Small intestine (tissue), 7 donors: Measurements from ENCODE around the gene SPDYE5. TPM values are rescaled to one million over a fixed set of nuclear protein-coding genes. Genes with fewer than 3 reads are reported as not detected.

ENCODE experiments used
- DNase-seq, 2 donors: peaks; one replicate each; pipeline versions ENCODE4 v3.0.0 to v3.0.0-alpha.2; 2013
- FAIRE-seq: peaks from 2 replicates; lab custom pipeline; 2012; peaks lifted over from hg19 to GRCh38; lab: Jason Lieb, UNC
- H3K27ac ChIP-seq, 3 donors: one replicate each; pipeline ENCODE4 v1.5.1; 2013; ENCODE audit warnings: low read length in 2 of 3, mild to moderate bottlenecking in 2 of 3, control low read depth in 1 of 3, inconsistent platforms in 1 of 3, low read depth in 1 of 3, moderate library complexity in 1 of 3
- H3K27me3 ChIP-seq, 3 donors: one replicate each; pipeline ENCODE4 v1.6.1; 2013; ENCODE audit warnings: low read length in 3 of 3, inconsistent platforms in 1 of 3; ENCODE audit not compliant: control insufficient read depth in 3 of 3, insufficient read depth in 3 of 3
- H3K36me3 ChIP-seq, 3 donors: one replicate each; pipeline ENCODE4 v1.6.1; 2013; ENCODE audit warnings: low read length in 3 of 3, inconsistent platforms in 1 of 3, low read depth in 1 of 3, mild to moderate bottlenecking in 1 of 3, moderate library complexity in 1 of 3; ENCODE audit not compliant: control insufficient read depth in 3 of 3, insufficient read depth in 2 of 3
- H3K4me1 ChIP-seq, 3 donors: one replicate each; pipeline ENCODE4 v1.6.1; 2013; ENCODE audit warnings: low read length in 2 of 3, inconsistent platforms in 1 of 3, low read depth in 1 of 3, mild to moderate bottlenecking in 1 of 3, moderate library complexity in 1 of 3; ENCODE audit not compliant: control insufficient read depth in 3 of 3, insufficient read depth in 2 of 3
- H3K4me3 ChIP-seq, 3 donors: one replicate each; pipeline ENCODE4 v1.5.1; 2013; ENCODE audit warnings: low read length in 3 of 3, control low read depth in 1 of 3, inconsistent platforms in 1 of 3, low read depth in 1 of 3, mild to moderate bottlenecking in 1 of 3, moderate library complexity in 1 of 3
- H3K9me3 ChIP-seq, 2 donors: one replicate each; pipeline ENCODE4 v1.6.1; 2013; ENCODE audit warnings: low read depth in 1 of 2, low read length in 1 of 2; ENCODE audit not compliant: control insufficient read depth in 2 of 2, insufficient read depth in 1 of 2
- WGBS, 3 donors: extraction: QIAGEN DNeasy Blood & Tissue Kit; methylation state at CpG; one replicate each; pipeline ENCODE4 v1.1.7; 2013; 5-methylcytosine and 5-hydroxymethylcytosine counted together
- polyA plus RNA-seq, 4 donors: library from polyadenylated mRNA; stranded (reverse) in 3 of 4; unstranded in 1 of 4; fragments of 200-250 nt in 3 of 4; fragments of 120-200 nt in 1 of 4; gene quantifications; one replicate each; pipeline versions ENCODE4 v1.2.1 to v1.2.3, GENCODE V29; 2013
- donor health status: healthy with polysubstance abuse.
- donor health status: control.
- donor health status: control.
- donor health status: Bipolar disorder and iron deficiency.
- donor health status: healthy.

Gene SPDYE5
- polyA plus RNA-seq, 4 donors, result 1.9 TPM; not detected in 3

DNA sequence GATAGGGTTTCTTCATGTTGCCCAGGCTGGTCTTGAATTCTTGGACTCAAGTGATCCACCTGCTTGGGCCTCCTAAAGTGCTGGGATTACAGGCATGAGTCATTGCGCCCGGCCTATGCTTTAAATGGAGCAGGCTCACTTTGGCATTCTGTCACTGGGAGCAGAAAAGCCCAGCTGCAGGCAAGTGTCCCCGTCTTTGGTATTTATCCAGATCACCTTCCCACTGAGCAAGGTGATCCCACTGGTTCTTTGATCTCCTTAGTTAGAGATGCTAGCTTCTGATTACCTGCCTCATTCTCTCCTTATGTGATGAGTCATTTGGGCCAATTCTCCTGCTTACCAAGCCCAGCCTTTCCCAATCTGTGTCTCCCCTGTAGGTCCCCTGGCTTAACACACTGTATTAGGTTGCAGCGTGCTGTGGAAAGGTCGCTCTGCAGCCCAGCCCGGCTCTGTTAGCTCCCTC lies 39.3 kb downstream of the SPDYE5 start:
- H3K27ac ChIP-seq, result no peak overlapping the region
- no peak overlapping the region for H3K4me3 ChIP-seq
- WGBS, 3 donors, result 70 to 76% (median 73%) methylated on average over 6 of the region's 6 CpGs
- H3K9me3 ChIP-seq, result no peaks in the 10 kb centered on the region
- peaks cover 0 to 3% (median 0%) of the 10 kb centered on the region in 3 donors for H3K36me3 ChIP-seq
- DNase-seq, result no peak
- H3K4me1 ChIP-seq, result peaks cover 0 to 1% (median 0%) of the 10 kb centered on the region in 3 donors
- H3K27me3 ChIP-seq, result no peaks in the 10 kb centered on the region
- no peak for FAIRE-seq

DNA sequence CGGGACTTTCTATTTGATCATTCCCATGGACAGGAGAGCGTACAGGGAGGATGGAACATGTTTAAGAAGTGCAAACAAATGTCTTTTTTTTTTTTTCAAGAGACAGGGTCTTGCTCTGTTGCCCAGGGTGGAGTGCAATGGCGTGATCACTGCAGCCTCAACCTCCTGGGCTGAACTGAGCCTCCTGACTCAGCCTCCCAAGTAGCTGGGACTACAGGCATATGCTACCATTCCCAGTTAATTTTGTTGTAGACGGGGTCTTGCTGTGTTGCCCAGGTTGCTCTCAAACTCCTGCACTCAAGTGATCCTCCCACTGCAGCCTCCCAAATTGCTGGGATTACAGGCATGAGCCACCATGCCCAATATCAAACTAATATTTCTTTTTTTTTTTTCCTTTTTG lies 40.5 kb downstream of the SPDYE5 start:
- FAIRE-seq (no peak), DNase-seq (no peak)
- no peaks in the 10 kb centered on the region for H3K9me3 ChIP-seq
- H3K27me3 ChIP-seq, result no peaks in the 10 kb centered on the region
- no peak overlapping the region for H3K27ac ChIP-seq
- H3K36me3 ChIP-seq, result peaks cover 0 to 7% (median 0%) of the 10 kb centered on the region in 3 donors
- WGBS, 3 donors, result 89 to 96% (median 94%) methylated on average over 4 of the region's 4 CpGs
- no peak overlapping the region for H3K4me3 ChIP-seq
- no peaks in the 10 kb centered on the region for H3K4me1 ChIP-seq

DNA sequence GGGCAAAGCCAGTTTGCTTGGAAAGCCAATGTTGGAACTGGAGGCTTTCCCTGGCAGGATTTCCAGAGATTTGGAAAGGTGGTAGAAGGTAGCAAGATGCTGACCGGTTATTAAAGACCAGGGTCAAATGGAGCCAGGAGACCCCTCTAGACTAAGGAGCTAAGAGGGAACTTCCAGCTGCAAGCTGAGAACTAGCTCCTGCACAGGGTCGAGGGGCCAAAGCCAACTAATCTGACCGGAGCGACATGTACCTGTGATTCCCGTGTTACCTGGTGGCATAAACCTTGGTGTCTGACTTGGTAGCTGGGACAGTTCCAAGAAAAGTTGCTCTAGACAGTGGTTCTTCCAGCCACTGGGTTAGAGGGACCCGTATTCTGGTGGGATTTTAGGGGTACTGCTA lies 41.8 kb downstream of the SPDYE5 start:
- Histone ChIP-seq H3K27me3 (no peaks in the 10 kb centered on the region), H3K9me3 (no peaks in the 10 kb centered on the region), H3K4me3 (no peak overlapping the region), H3K4me1 (no peaks in the 10 kb centered on the region), H3K36me3 (peaks cover 0 to 13% (median 0%) of the 10 kb centered on the region in 3 donors), H3K27ac (no peak overlapping the region)
- WGBS, 3 donors, result 88 to 95% (median 91%) methylated on average over 6 of the region's 6 CpGs
- DNase-seq, result no peak
- no peak for FAIRE-seq

DNA sequence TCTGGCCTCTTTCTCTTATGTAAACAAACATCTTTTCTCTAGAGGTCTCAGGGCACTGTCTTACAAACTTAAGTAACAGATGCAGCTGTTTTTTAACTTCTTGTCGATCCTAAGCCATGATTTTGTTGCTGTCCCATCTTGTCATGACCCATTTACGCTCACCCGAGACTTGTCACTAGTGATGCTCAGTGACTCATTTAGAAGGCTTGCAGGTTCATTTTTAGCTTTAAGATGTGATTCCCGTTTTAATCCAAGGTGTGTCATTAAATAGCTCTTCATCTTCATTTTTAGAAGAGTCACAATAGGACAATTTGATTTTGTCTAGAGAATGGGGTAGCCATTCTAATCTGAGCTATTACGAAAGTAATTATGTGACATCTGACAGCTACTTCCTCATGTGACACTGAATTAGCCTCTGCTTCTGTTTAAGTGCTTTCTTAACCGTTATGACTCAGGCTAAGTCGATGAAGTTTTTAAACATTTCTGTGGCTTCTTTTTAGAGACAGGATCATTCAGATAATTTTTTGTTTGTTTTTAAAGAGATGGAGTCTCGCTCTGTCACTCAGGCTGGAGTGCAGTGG lies 42.7 kb downstream of the SPDYE5 start:
- 54 to 60% (median 56%) methylated on average over 8 of the region's 8 CpGs for WGBS, 3 donors
- no peaks in the 10 kb centered on the region for H3K9me3 ChIP-seq
- H3K27me3 ChIP-seq, result no peaks in the 10 kb centered on the region
- no peaks in the 10 kb centered on the region for H3K4me1 ChIP-seq
- no peak for FAIRE-seq
- H3K36me3 ChIP-seq, result peaks cover 0 to 15% (median 0%) of the 10 kb centered on the region in 3 donors
- no peak overlapping the region for H3K4me3 ChIP-seq
- H3K27ac ChIP-seq, result no peak overlapping the region
- no peak for DNase-seq

DNA sequence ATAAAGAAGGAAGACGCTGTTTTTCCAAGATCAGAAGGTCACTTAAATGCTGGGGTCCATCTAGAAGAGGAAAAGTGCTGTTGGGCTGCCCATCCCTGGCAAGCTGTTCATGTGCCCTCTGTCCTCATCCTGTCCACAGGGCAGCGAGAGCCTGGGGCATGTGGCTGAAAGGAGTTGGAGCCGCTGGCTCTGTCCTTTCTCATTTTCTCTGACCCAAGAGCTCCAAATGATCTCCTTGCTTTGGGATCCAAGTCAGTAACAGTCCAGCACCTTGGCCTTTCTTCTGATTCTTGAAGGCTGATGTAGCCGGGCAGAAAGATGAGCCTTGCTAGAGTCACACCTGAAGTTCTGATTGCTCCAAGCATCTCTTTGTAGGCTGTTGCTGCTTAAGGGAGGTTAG lies 44.4 kb downstream of the SPDYE5 start:
- no peak for FAIRE-seq
- H3K4me3 ChIP-seq, result no peak overlapping the region
- 95 to 99% (median 96%) methylated on average over 4 of the region's 4 CpGs for WGBS, 3 donors
- H3K27me3 ChIP-seq, result no peaks in the 10 kb centered on the region
- no peak for DNase-seq
- no peaks in the 10 kb centered on the region for H3K4me1 ChIP-seq
- no peak overlapping the region for H3K27ac ChIP-seq
- H3K9me3 ChIP-seq, result no peaks in the 10 kb centered on the region
- peaks cover 0 to 15% (median 0%) of the 10 kb centered on the region in 3 donors for H3K36me3 ChIP-seq

DNA sequence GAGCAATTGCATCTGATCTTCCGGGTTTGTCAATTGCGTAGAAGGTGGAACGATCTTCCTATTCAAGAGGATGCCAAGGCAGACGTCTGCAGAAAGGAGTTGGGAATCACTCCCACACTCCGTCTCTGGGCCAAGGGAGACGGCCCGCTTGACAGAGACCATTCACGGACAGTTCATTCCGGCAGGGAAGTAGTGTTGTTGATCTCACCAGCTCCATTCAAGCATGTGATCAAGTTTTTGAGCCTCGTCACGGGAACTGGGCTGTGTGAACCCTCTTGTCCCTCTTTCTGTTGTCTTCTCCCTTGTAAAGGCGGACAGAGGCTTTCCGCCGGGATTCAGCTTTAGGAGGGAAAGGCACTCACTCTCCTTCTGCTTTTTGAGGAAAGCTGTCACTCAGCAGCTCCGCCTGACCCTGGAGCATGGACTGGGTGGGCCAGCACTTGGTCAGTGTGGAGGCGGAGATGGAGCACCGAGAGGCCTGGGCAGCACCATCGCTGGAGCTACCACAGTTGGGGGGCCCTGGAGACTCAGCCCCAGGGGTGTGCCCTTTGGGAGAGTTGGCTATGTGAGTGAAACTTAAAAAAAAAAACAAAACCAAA lies 44.9 kb downstream of the SPDYE5 start:
- no peaks in the 10 kb centered on the region for H3K27me3 ChIP-seq
- 87 to 91% (median 89%) methylated on average over 18 of the region's 18 CpGs for WGBS, 3 donors
- H3K36me3 ChIP-seq, result peaks cover 0 to 15% (median 0%) of the 10 kb centered on the region in 3 donors
- H3K4me1 ChIP-seq, result no peaks in the 10 kb centered on the region
- FAIRE-seq, result no peak
- H3K9me3 ChIP-seq, result no peaks in the 10 kb centered on the region
- no peak overlapping the region for H3K4me3 ChIP-seq
- no peak overlapping the region for H3K27ac ChIP-seq
- DNase-seq, result no peak

DNA sequence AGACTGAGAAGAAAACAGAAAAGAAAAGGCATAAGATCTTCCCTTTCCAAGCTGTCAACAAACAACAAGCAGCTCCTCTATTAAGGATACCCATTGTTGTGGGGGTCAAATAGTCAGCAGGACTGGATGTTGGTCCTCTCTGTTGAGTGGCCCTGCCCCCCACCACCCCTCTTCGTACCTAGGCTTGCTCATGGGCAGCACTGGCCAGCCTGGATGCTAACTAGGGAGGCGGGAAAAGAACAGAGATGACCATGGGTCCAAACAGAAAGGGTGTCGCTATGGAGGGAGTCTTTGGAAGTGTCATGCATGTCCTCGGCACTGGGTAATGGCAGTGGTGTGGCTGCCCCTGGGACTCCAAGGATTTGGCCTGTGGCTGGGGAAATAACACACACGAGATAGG lies 45.6 kb downstream of the SPDYE5 start:
- FAIRE-seq (no peak), DNase-seq (no peak)
- H3K27me3 ChIP-seq, result no peaks in the 10 kb centered on the region
- no peaks in the 10 kb centered on the region for H3K9me3 ChIP-seq
- H3K4me1 ChIP-seq, result no peaks in the 10 kb centered on the region
- peaks cover 0 to 15% (median 0%) of the 10 kb centered on the region in 3 donors for H3K36me3 ChIP-seq
- 84 to 87% (median 85%) methylated on average over 5 of the region's 5 CpGs for WGBS, 3 donors
- H3K27ac ChIP-seq, result no peak overlapping the region
- no peak overlapping the region for H3K4me3 ChIP-seq

DNA sequence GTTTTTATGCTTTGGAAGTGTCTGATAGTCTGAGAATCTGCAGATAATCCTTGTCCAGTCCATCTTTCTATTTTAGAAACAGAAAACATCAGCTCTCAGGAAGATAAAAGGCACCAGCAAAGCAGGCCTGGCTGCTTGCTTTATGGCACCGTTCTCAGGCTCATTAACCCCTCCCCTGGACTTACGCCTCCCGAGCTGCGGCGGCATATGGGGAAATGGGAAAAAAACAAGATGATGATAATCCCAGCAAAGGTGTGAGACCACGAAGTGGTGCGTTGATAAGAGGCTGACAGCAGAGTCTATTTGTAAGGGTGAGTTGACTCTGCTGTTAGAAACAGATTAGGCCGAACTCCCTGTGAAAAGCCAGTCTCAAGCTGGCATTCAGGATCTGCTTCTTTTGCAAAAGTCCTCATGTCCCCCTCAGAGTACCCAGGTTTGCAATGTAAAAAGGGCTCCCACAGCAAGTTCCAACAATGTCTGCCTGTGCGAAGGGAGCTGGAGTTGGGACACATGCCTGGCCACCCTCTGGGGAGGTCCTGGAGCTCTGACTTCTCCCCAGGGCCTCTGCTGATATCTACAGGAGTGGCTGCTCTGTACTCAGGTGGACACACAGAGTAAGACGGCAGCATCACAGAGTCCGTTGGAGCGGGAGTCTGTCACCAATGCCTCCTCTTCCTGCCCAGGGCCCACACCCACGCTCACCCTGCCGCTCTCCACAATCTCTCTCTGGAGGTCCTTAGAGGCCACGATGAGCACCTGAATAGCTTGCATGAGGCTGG lies 54.3 kb downstream of the SPDYE5 start:
- no peak overlapping the region for H3K4me3 ChIP-seq
- H3K27ac ChIP-seq, result no peak overlapping the region
- FAIRE-seq (no peak), DNase-seq (peak; percentile 19 to 32)
- H3K4me1 ChIP-seq, result no peaks in the 10 kb centered on the region
- H3K27me3 ChIP-seq, result no peaks in the 10 kb centered on the region
- no peaks in the 10 kb centered on the region for H3K9me3 ChIP-seq
- WGBS, 3 donors, result 45 to 71% (median 66%) methylated on average over 15 of the region's 15 CpGs
- peaks cover 0 to 10% (median 0%) of the 10 kb centered on the region in 3 donors for H3K36me3 ChIP-seq
